Motor neuron (in vitro differentiated cells): ENCODE measurements around the gene RNF130. TPM values are rescaled to one million over a fixed set of nuclear protein-coding genes. Genes with fewer than 3 reads are reported as not detected.

Experiments used
- ATAC-seq, 8 experiments: fragments of 200-7000 bp; cut with Tn5 transposase; replicated peaks in 6 of 8; 2 replicates each; pipeline ENCODE4 v1.8.0; 2021; ENCODE audit warnings: mild to moderate bottlenecking in 8 of 8, moderate library complexity in 8 of 8
- H3K27ac ChIP-seq, 2 donors: fragments of 250-450 bp; sonication (Bioruptor Pico); 2 replicates each; pipeline ENCODE4 v1.9.0; 2021; ENCODE audit warnings: antibody characterized with exemption in 2 of 2, mild to moderate bottlenecking in 2 of 2, moderate library complexity in 1 of 2
- H3K4me1 ChIP-seq, 2 donors: fragments of 250-450 bp; sonication (Bioruptor Pico); replicated peaks in 1 of 2; 2 replicates each; pipeline ENCODE4 v1.6.1; 2021; ENCODE audit warnings: antibody characterized with exemption in 2 of 2, mild to moderate bottlenecking in 2 of 2, moderate library complexity in 1 of 2
- H3K4me3 ChIP-seq, 5 donors: fragments of 250-450 bp; sonication (Bioruptor Pico); 2 replicates each; pipeline ENCODE4 v1.9.0; 2021; ENCODE audit warnings: antibody characterized with exemption in 5 of 5, mild to moderate bottlenecking in 5 of 5, moderate library complexity in 4 of 5
- WGBS, 10 experiments: fragments of 450-650 bp; shearing (Covaris generic); methylation state at CpG; one replicate each; pipeline ENCODE4 v1.0.0; 2022; 5-methylcytosine and 5-hydroxymethylcytosine counted together
- in situ Hi-C, 9 experiments: fragments of 400-800 bp; cut with MboI; loops; one replicate each; pipeline ENCODE4 v1.15.0; 2021; ENCODE audit warnings: low sequenced_read_pairs in 9 of 9, low pct_unique_long_range_greater_than_20kb in 2 of 9; ENCODE audit not compliant: unreplicated experiment in 9 of 9
- total RNA-seq, 8 experiments: library from RNA; unstranded; fragments of 300-600 nt; gene quantifications; 2 replicates each; pipeline versions ENCODE4 v1.2.3 to v1.2.4, GENCODE V29; 2022

RNF130 gene
- total RNA-seq, 8 experiments from 2014 or later: 28.4 to 69.9 (median 49.5) TPM

- Histone ChIP-seq H3K27ac (no peak overlapping the region), H3K4me3 (no peak overlapping the region), H3K4me1 (peaks cover 28 to 29% of the 10 kb centered on the region in 2 donors)
- no peak for ATAC-seq
- in situ Hi-C loops: loop anchor here in 1 of 9 experiments (25.0 kb wide), 1 partner anchor 168 kb away; the partner anchor contains the start of gene TBC1D9B
- WGBS, 10 experiments: 0 to 100% (median 82%) methylated on average over 1 to 7 of the region's 14 CpGs; no CpG with 5 or more reads in 1 of the 10 experiments
These were observed 8.3 kb upstream of the RNF130 start for GRCh38 chr5:180079702-180080466.

- no peak overlapping the region for H3K4me3 ChIP-seq
- peaks cover 13% of the 10 kb centered on the region in 2 donors for H3K4me1 ChIP-seq
- in situ Hi-C loops: loop anchor here in 1 of 9 experiments (25.0 kb wide), 1 partner anchor 166 kb away; the partner anchor contains the start of gene TBC1D9B
- no peak for ATAC-seq
- H3K27ac ChIP-seq: no peak overlapping the region
- 60 to 96% (median 86%) methylated on average over 3 to 9 of the region's 9 CpGs; no CpG with 5 or more reads in 4 of the 10 experiments for WGBS, 10 experiments
These were observed 6.8 kb upstream of the RNF130 start for GRCh38 chr5:180078348-180078747.

- in situ Hi-C loops: loop anchor here in 1 of 9 experiments (25.0 kb wide), 1 partner anchor 165 kb away; the partner anchor contains the start of gene TBC1D9B
- no peak overlapping the region for H3K4me3 ChIP-seq
- peaks cover 7 to 10% of the 10 kb centered on the region in 2 donors for H3K4me1 ChIP-seq
- no peak overlapping the region for H3K27ac ChIP-seq
- no peak for ATAC-seq
- WGBS, 10 experiments: 23 to 94% (median 85%) methylated on average over 2 to 8 of the region's 9 CpGs
These were observed 6.2 kb upstream of the RNF130 start for GRCh38 chr5:180077594-180078284.

- no peak for ATAC-seq
- peaks cover 4 to 5% of the 10 kb centered on the region in 2 donors for H3K4me1 ChIP-seq
- in situ Hi-C loops: loop anchor here in 1 of 9 experiments (25.0 kb wide), 1 partner anchor 163 kb away; the partner anchor contains the start of gene TBC1D9B
These were observed 4.1 kb upstream of the RNF130 start for GRCh38 chr5:180075703-180076102.

GRCh38 chr5:180074462-180074861 lies 2.9 kb upstream of the RNF130 start:
- Histone ChIP-seq H3K27ac (no peak overlapping the region), H3K4me3 (no peak overlapping the region), H3K4me1 (peaks cover 4 to 5% of the 10 kb centered on the region in 2 donors)
- in situ Hi-C loops: no loop called here
- 43 to 100% (median 79%) methylated on average over 1 to 4 of the region's 4 CpGs; no CpG with 5 or more reads in 1 of the 10 experiments for WGBS, 10 experiments
- ATAC-seq: no peak

More at GRCh38 chr5:180075703-180076102, 4.1 kb upstream of the RNF130 start:
- Histone ChIP-seq H3K27ac (no peak overlapping the region), H3K4me3 (no peak overlapping the region)
- 43 to 89% (median 71%) methylated on average over 1 of the region's 1 CpG; no CpG with 5 or more reads in 2 of the 10 experiments for WGBS, 10 experiments

GRCh38 chr5:180072556-180072955 lies 997 bp upstream of the RNF130 start:
- 69 to 100% (median 96%) methylated on average over 1 to 18 of the region's 25 CpGs; no CpG with 5 or more reads in 3 of the 10 experiments for WGBS, 10 experiments
- Histone ChIP-seq H3K4me1 (peaks cover 5 to 13% of the 10 kb centered on the region in 2 donors), H3K27ac (peak overlapping the region; percentile 98), H3K4me3 (peak overlapping the region in 1 of 5 donors; percentile 88)
- in situ Hi-C loops: no loop called here
- no peak for ATAC-seq

GRCh38 chr5:180072256-180072548 lies 643 bp upstream of the RNF130 start:
- Histone ChIP-seq H3K4me1 (peaks cover 6 to 16% of the 10 kb centered on the region in 2 donors), H3K27ac (peak overlapping the region; percentile 98), H3K4me3 (peak overlapping the region; percentile 58 to 88 (median 72))
- no peak for ATAC-seq
- 0 to 85% (median 40%) methylated on average over 2 to 7 of the region's 14 CpGs; no CpG with 5 or more reads in 4 of the 10 experiments for whole genome bisulfite sequencing, 10 experiments
- in situ Hi-C loops: no loop called here

- Histone ChIP-seq H3K27ac (peak overlapping the region; percentile 98), H3K4me3 (peak overlapping the region; percentile 58 to 88 (median 72)), H3K4me1 (peaks cover 11 to 19% of the 10 kb centered on the region in 2 donors)
- WGBS, 10 experiments: 0 to 26% (median 1%) methylated on average over 3 to 19 of the region's 48 CpGs; no CpG with 5 or more reads in 1 of the 10 experiments
- in situ Hi-C loops: no loop called here
- peak; percentile 26 to 49 (median 38) for ATAC-seq
These were observed 616 bp downstream of the RNF130 start for GRCh38 chr5:180070756-180071530.

GRCh38 chr5:180069589-180070247 lies 1.8 kb downstream of the RNF130 start:
- in situ Hi-C loops: no loop called here
- WGBS, 10 experiments: 0 to 83% (median 5%) methylated on average over 2 to 9 of the region's 9 CpGs; no CpG with 5 or more reads in 2 of the 10 experiments
- Histone ChIP-seq H3K27ac (peak overlapping the region; percentile 23 to 33), H3K4me1 (peaks cover 11 to 19% of the 10 kb centered on the region in 2 donors), H3K4me3 (peak overlapping the region; percentile 58 to 88 (median 72))
- peak in 2 of 8 experiments; percentile 9 to 32 for ATAC-seq

- Histone ChIP-seq H3K4me3 (peak overlapping the region; percentile 58 to 88 (median 72)), H3K27ac (peak overlapping the region in 1 of 2 donors; percentile 27), H3K4me1 (peaks cover 11 to 19% of the 10 kb centered on the region in 2 donors)
- 10 to 76% (median 25%) methylated on average over 4 to 6 of the region's 6 CpGs; no CpG with 5 or more reads in 1 of the 10 experiments for WGBS, 10 experiments
- in situ Hi-C loops: no loop called here
- ATAC-seq: no peak
These were observed 3.0 kb downstream of the RNF130 start for GRCh38 chr5:180068519-180069090.

- Histone ChIP-seq H3K27ac (peak overlapping the region in 1 of 2 donors; percentile 27), H3K4me3 (peak overlapping the region; percentile 17 to 82 (median 69)), H3K4me1 (peaks cover 11 to 19% of the 10 kb centered on the region in 2 donors)
- WGBS, 10 experiments: 0 to 79% (median 5%) methylated on average over 1 to 4 of the region's 4 CpGs; no CpG with 5 or more reads in 2 of the 10 experiments
- no peak for ATAC-seq
- in situ Hi-C loops: no loop called here
These were observed 3.6 kb downstream of the RNF130 start for GRCh38 chr5:180067986-180068385.
